Prostate gland (tissue), 2 donors: ENCODE data around the gene COL23A1.

ENCODE experiments used
- CTCF ChIP-seq, 4 experiments: fragments of 200-600 bp in 2 of 4; fragments of 450-650 bp in 2 of 4; sonication (generic) in 2 of 4; IDR thresholded peaks; 1 replicate in 3 of 4; 2 replicates in 1 of 4; pipeline ENCODE4 v1.5.1; 2016 to 2019; ENCODE audit warnings: antibody characterized with exemption in 4 of 4, mild to moderate bottlenecking in 2 of 4, moderate library complexity in 2 of 4
- POLR2A ChIP-seq: fragments of 450-650 bp; IDR thresholded peaks from one replicate; pipeline ENCODE4 v1.6.1; 2016; ENCODE audit warnings: antibody characterized with exemption, mild to moderate bottlenecking
- POLR2AphosphoS5 ChIP-seq: sonication (generic); formaldehyde crosslinking; IDR thresholded peaks from one replicate; pipeline ENCODE4 v1.6.1; 2017; ENCODE audit warnings: antibody characterized with exemption

- TF ChIP-seq POLR2A (no peak), CTCF (IDR thresholded peaks at IDR 0.05) (no peak), POLR2AphosphoS5 (no peak)
Measured at GRCh38 chr5:178228609-178229008, 361.6 kb downstream of the COL23A1 start.
